AG08395 (cell line): ENCODE results near the gene PBXIP1.
"Not testable (repeated sequence)": the region's sequence is repeated elsewhere in the genome, so short reads cannot be mapped to it uniquely, and the experiment has no call there.

Source experiments
- DNase-seq: peaks from one replicate; pipeline ENCODE4 v3.0.0; 2012; ENCODE audit warnings: mixed read lengths, low spot score

Gene PBXIP1

DNA sequence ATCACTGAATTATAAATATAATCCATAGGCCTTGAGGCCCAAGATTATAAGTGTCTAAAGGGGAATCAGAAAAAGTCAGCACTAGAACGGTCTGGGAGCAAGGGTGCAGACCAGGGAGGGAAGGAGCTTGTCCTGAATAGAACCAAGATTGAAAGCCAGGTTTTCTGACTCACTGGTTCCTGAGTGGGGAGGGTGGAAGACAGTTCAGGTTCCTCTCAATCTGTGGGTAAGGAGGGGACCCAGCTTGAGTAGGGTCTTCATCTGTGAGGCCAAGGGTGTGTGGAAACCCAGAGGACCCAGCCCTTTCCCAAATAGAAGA is 38.3 kb upstream of the PBXIP1 start:
- DNase-seq: no peak

DNA sequence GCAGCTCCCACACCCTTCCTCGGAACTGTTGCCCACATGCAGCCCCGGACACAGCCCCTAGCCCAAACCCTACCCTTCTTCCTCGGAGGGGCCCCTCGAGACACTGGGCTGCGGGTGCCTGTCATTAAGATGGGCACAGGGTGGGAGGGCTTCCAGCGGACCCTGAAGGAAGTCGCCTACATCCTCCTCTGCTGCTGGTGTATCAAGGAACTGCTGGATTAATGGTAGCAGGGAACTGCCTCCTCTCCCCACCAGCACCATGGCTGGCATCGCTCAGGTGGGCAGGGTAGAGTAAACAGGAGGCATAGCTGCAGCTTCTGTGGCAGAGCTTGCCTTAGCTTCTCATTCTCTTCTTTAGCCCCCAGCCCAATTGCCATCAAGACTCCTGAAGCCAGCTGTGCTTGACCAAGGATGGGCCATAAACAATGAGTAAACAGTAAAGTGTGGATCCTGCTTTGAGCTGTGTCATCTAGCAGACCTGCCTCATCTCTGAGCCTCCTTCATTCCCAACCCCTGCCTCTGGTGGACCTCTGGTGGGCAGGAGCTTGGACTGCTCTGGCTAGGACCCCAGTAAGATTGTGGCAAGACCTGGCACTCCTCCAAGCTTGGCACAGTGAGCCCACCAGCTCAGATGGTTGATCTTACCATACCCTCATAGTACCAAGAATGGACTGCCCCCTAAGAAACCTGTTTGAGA is 37.8 kb upstream of the PBXIP1 start, which contains the start of gene LENEP:
TSS of gene LENEP (plus strand) at position 15 of the 697 bp plus-strand sequence. CDS start at position 37, 22 bp downstream.
- no peak for DNase-seq

DNA sequence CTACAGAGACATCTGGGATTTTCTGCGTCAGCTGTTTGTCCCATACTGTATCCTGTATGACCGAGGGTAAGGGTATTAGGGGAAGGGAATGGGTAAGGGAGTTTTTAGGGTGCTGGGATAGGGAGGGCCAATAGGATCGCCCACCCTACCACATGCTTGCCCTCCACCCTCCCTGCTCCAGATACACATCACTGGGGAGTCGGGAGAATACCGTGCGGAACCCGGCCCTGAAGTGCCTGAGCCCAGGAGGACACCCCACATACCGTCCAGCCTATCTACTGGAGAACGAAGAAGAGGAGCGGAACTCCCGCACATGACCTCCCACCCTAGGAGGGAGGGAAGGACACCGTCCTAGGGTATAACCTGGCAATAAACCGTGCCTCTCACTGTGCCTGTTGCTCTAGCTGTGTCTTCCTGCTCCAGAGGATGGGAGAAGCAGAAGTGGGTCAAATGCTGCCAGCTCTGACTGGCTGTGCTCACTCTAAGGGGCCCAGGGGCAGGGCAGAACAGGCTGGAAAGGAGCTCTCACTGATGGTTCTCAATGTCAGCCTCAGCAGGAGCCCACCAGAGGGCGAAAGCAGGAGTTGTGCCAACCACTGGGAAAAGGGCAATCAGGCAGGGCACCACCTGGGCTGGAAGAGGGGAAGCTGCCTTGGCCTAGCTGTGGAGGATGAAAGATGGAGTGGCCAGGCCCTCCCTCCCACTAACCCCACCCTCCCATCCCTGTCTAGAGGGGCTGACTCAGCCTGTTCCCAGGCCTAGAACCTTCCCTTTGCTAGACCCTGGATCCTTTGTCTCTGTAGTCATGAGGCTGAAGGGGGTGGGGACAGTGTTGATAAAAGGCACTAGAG is 37.0 kb upstream of the PBXIP1 start:
- DNase-seq: no peak

DNA sequence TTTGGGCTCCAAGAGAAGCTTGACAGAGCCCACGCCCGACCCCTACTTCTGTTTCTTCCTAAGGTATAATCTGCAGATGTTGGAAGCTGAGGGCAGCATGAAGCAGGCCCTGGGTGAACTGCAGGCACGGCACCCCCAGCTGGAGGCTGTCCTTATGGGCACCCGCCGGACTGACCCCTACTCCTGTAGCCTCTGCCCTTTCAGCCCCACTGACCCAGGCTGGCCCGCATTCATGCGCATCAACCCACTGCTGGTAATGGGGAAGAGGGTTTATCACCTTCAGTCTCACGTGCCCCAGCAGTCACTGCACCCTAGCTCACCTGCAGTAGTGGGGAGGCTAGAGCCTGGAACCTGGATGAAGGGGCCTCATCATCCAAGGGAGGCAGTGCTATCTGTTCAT is 34.4 kb upstream of the PBXIP1 start:
- no peak for DNase-seq

DNA sequence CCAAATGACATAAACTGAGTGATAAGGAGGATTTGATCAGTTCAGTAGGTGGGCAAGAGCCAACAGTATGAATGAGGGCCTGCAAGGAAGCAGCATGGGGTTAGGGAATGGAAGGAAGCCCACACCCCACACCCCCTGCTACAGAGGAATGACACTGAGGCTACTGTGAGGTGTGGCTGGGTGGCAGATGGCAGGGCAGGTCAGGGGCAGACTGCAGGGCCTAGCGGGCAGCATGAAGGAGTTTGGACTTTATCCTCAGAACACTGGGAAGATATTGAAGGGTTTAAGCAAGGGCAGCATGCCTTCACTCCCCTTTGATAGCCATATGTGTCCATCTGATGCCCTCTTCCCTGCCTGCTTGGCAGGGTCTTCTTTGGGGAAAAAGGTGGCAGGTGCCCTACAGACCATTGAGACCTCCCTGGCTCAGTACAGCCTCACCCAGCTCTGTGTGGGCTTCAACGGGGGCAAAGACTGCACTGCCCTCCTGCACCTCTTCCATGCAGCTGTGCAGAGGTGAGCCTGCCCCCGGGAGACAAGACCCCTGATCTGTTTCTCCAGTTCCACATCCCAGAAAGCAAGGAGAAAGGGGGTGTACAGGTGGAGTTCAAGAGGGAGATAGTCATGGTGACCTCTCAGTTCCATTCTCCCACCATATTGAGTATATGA is 33.4 kb upstream of the PBXIP1 start:
- DNase-seq: no peak

DNA sequence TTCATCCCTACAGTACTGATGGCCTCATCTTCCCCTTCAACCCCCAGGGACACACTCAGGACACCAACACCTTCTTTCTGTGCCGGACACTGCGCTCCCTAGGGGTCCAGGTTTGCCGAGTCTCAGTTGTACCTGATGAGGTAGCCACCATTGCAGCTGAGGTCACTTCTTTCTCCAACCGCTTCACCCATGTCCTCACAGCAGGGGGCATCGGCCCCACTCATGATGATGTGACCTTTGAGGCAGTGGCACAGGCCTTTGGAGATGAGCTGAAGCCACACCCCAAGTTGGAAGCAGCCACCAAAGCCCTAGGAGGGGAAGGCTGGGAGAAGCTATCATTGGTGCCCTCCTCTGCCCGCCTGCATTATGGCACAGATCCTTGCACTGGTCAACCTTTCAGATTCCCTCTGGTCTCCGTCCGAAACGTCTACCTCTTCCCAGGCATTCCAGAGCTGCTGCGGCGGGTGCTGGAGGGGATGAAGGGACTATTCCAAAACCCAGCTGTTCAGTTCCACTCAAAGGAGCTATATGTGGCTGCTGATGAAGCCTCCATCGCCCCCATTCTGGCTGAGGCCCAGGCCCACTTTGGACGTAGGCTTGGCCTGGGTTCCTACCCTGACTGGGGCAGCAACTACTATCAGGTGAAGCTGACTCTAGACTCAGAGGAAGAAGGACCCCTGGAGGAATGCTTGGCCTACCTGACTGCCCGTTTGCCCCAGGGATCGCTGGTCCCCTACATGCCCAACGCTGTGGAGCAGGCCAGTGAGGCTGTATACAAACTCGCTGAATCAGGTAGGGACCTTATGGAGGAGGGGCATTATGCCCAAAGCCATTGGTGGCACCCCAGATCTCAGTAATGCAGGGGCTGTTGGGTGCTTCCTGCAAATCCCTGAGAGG is 32.4 kb upstream of the PBXIP1 start:
- no peak for DNase-seq

DNA sequence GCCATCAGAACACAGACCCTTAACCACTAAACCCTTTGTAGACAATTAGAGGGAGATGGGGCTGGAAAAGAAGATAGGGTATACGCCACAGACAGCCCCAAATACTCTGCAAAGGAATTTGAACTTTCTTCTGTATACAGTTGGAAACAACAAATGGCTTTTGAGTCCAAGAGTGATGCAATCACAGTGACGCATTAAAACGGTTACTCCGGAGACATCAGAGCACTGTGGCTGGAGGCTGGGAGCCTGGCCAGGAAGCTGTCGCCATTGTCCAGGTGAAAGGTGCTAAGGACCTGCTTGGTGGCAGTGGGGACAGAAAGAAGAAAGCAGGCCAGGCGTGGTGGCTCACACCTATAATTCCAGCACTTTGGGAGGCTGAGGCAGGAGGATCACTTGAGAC is 31.4 kb upstream of the PBXIP1 start:
- no peak for DNase-seq

DNA sequence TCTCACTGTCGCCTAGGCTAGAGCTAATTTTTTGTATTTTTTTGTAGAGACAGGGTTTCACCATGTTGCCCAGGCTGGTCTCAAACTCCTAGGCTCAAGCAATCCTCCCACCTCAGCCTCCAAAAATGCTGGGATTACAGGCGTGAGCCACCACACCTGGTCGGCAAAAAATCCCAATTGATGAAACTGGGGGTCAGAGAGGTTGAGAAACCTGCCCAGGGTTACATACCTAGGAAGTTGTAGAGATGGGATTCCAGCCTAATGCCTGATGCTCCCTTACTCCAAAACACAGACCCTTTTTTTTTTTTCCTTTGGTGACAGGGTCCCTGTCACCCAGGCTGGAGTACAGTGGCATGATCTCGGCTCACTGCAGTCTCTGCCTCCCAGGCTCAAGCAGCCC is 30.8 kb upstream of the PBXIP1 start:
- DNase-seq: not testable (repeated sequence)

DNA sequence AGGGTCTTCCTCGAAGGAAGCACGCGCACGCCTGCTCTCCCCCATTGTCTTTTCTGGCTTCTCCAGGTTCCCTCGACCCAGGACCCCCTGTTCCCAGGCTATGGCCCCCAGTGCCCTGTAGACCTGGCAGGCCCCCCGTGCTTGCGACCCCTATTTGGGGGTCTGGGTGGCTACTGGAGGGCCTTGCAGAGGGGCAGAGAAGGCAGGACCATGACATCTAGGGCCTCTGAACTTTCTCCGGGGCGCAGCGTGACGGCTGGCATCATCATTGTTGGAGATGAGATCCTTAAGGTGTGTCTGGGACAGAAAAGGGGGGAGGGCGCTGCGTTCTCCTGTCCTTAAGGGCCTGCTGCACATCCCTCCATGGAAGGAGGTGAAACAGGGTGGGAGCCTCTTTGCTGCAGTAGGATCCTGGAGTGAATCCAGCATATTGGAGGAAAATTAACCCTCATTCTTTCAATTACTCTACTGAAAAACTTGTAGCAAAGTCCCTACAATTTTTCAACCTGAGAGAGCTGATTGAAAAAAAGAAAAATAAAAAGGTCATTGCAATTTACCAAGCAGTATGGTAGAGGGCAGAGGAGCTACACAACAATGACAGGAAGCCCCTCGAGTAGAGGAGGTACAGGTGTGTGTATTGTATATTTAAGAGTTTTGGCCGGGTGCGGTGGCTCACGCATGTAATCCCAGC is 28.0 kb upstream of the PBXIP1 start:
- DNase-seq: no peak

DNA sequence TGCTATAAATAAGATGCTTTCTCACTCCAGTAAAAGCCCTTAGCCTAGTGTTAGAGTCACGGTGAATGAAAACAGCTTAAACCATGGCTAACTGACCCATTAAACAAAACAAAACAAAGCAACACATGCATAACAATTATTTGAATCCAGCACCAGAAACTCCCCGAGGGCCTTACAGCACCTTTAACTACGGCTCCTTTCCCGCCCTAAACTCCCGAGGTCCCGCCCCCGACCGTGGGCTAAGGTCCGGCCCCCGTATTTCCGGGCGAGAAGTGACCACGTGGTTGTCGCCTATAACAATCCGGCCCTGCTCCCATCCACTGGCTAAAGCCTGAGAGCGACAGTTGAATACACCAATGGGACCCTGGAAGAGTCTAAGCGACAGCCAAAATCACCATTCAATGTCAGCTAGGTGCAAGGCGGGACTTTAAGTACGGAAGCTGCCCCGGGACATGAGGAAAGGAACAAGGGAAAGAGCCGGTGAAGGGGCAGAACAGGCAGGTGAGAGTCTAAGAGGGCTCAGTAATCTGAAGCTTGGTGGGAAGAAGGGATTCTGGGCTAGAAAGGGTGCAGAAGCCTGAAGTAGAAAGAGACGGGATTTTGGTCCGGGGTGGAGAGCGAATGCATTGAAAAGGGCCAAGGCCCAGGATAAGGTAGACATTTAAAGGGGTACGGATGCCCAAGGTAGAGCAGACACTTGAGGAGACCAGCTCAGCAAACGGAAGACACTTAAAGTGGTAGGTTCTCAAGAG is 27.2 kb upstream of the PBXIP1 start, which contains the start of gene FLAD1:
TSS of gene FLAD1 (plus strand) at position 448 of the 752 bp plus-strand sequence. CDS start 351 bp downstream, outside the sequence.
- DNase-seq: peak; percentile 99

DNA sequence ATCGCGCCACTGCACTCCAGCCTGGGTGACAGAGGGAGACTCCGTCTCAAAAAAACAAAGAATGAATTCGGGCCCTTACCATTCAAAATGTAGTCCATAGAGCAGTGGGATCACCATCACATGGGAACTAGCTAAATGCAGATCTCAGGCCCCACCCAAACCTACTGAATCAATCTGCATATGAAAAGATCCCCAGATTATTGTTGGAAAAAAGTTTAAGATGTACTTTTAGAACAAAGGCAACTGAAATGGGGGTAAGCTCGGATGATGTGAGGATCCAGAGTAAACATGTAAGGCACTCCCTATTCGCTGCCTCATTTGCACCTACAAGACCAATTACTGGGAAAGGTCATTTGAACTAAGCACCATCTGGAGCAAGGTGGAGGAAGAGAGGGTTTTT is 26.4 kb upstream of the PBXIP1 start:
- no peak for DNase-seq

DNA sequence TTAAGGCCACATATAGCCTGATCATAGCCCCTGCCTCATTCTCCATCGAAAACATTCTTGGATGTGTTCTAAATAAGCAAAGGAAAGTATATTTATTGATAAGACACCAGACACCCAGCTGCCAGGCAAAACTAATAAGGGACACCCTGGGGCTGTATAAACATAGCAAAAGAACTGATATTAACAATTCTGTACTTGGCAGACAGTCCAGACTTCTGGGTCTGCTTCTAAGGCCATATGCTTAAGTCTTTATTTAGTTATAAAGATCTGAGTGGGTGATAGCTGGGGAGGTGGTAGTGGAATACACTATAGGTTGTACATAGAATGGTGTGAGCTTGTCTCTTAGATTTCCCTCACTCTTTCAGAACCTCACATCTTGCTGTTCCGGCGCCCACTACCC is 22.5 kb upstream of the PBXIP1 start:
- DNase-seq: no peak

DNA sequence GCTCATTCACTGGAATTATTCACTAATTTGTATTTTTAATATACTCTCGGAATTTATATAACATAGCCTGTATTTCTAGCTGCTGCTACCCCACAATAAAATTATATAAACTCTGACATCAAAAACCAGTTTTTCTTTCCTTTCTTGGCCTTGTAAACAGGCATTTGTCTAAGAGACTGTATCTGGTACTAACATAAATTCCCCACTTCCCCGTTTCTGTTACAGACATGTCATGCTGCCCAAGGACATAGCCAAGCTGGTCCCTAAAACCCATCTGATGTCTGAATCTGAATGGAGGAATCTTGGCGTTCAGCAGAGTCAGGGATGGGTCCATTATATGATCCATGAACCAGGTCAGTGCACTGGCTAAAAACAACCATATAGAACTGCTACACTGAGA is 21.9 kb upstream of the PBXIP1 start:
- DNase-seq: not testable (repeated sequence)

DNA sequence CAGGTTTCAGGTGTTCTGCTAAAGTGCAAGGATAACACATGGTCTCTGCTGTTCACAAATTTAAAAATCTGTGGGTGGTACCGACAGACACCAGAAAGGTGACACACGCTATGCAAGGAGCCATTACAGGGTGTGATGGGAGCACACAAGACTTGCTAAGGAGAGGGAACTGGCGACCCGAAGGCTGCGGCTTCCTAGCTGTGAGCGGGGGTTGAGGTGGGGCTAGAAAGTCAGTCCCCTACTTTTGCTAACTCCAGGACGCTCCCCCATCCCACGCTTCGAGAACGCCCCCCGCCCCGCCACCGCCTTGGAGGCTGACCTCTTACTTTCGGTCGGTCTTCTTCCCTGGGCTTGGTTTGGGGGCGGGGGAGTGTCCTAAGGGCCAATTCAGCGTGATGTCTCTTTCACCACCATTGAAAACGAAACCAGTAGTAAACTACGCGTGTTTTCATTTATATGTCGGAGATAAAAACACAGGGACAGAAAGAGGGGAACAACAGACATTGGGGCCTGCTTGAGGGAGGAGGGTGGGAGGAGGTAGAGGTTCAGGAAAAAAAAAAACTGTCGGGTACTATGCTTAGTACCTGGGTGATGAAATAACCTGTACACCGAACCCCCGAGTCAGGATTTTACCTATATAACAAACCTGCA is 19.6 kb upstream of the PBXIP1 start:
- DNase-seq: no peak

DNA sequence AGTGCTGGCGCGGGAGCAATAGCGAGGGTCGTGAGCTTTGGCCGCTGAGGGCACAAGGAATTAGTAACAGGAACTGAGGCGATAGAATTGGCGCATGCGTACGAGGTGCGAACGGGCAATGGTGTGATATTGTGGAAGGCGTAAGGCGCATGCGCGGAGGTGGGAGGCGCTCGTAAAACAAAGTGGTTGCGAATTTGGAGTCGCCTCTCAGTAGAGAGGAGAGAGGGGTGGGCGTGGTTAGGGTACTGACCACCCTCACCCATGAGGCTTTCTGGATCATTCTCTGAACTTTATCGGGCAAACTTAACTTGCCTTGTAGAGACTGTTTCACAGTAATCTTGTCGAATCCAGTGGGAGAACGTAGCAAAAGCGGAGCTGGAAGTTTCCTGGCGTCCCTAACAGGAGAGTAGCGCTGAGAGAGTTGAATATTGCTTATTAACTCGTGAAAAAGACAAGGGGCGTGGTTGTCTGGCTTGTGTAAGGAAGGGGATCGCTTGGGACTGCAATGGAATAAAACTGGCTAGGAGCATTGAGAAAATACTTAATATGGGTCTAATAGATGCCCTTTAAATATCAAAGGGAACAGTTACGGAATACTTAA is 19.0 kb upstream of the PBXIP1 start:
- DNase-seq: peak; percentile 92

DNA sequence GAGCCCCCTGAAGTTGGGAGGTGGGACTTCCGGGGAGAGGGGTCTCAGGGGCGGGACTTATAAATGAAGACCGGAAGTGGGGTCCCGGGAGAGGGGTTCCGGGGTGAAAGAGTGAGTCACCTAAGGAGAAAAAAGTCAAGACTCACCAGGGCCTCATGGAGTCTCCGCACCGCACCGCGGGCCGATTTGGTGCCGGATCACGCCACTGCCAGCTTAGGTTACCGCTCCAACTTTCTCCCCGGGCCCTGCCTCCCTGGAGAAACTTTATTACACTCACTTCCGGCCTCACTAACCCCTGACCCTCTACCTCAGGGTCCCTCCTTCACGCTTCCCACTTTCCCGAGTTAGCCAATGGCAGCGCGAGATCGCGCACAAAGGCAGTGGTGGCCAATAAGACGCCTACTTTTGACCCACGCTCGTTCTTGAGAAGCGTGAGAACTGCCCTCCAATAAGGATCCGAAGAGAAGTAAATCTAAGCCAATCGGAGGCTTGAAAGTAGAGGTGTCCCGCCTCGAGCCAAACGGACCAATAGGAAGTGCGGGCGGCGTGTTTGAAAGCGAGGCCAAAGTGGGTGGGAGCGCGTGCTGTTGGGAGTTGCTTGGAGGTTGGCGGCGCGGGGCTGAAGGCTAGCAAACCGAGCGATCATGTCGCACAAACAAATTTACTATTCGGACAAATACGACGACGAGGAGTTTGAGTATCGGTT is 18.4 kb upstream of the PBXIP1 start, which contains the start of gene CKS1B:
TSS of gene CKS1B (plus strand) at position 580 of the 706 bp plus-strand sequence. CDS start at position 645, 65 bp downstream.
- peak; percentile 98 for DNase-seq

DNA sequence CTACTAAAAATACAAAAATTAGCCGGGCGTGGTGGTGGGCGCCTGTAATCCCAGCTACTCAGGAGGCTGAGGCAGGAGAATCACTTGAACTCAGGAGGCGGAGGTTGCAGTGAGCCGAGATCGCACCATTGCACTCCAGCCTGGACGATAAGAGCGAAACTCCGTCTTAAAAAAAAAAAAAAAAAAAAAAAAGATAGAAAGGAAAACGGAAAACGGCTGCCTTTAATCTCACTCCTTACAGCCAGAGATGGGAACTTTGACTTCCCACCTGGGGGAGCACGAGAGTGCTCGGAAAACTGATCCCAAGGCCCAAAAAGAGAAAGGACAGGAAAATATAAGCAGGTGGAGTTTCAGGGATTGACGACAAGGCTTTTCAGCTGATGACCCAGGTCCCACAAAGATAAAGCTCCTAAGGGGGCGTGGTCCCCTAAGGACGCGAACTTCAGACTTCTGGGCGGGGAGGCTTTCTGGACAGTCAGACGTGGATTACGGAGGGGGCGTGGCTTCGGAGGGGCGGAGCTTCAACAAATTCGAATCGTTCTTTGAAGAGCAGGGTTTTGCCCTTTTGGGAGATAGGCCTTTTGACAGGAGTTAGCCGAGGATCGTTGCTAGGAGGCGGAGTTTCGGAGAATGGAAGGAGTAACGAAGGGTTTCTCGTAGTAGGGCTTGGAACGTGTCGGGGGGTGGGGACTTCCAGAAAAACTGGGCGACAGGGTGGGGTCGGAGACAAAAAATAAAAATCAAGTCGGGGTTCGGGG is 17.6 kb upstream of the PBXIP1 start:
- peak; percentile 87 for DNase-seq
